SK-N-DZ (cell line): Measurements from ENCODE around the gene RAB29. TPM values are rescaled to one million over a fixed set of nuclear protein-coding genes. Genes with fewer than 3 reads are reported as not detected.
"Not testable (repeated sequence)": the region's sequence is repeated elsewhere in the genome, so short reads cannot be mapped to it uniquely, and the experiment has no call there.

Experiments
- DNase-seq: peaks from one replicate; pipeline ENCODE4 v3.0.0-alpha.2; 2015; ENCODE audit warnings: low spot score
- polyA plus RNA-seq, 2 experiments: library from polyadenylated mRNA; depleted of rRNA; stranded (reverse); fragments of >200 nt; gene quantifications; 2 replicates each; pipeline ENCODE4 v1.2.3, GENCODE V29; 2014

Gene RAB29
- 7.1 and 8.1 TPM in 2 replicates for polyA plus RNA-seq (2014; cell fraction: cytosol; rRNA removed)
- polyA plus RNA-seq (2014; cell fraction: nucleus; rRNA removed): 2.1 and 3.7 TPM in 2 replicates

GRCh38 chr1:205775015-205775716 is at the start of gene RAB29:
TSS of gene RAB29 (minus strand) at chr1:205775482. CDS start at chr1:205774956, 526 bp downstream.
- DNase-seq: peak; percentile 75

GRCh38 chr1:205824180-205824579 is 48.9 kb upstream of the RAB29 start:
- DNase-seq: no peak

GRCh38 chr1:205823260-205823659 is 48.0 kb upstream of the RAB29 start:
- not testable (repeated sequence) for DNase-seq

GRCh38 chr1:205822397-205822796 is 47.1 kb upstream of the RAB29 start:
- DNase-seq: no peak

GRCh38 chr1:205817988-205818387 is 42.7 kb upstream of the RAB29 start:
- no peak for DNase-seq

- no peak for DNase-seq
Observed at GRCh38 chr1:205817364-205817763, 42.1 kb upstream of the RAB29 start.

- no peak for DNase-seq
Observed at GRCh38 chr1:205813755-205814058, 38.4 kb upstream of the RAB29 start.

GRCh38 chr1:205812878-205813754 is 37.8 kb upstream of the RAB29 start, which contains the start of gene SLC41A1:
TSS of gene SLC41A1 (minus strand) at chr1:205813198. CDS start at chr1:205810441, 2,757 bp downstream.
- peak; percentile 86 for DNase-seq

- peak; percentile 50 for DNase-seq
Observed at GRCh38 chr1:205812271-205812877, 37.1 kb upstream of the RAB29 start.

- DNase-seq: no peak
Observed at GRCh38 chr1:205811660-205812059, 36.4 kb upstream of the RAB29 start.

GRCh38 chr1:205810448-205811157 is 35.3 kb upstream of the RAB29 start:
- peak; percentile 12 for DNase-seq

GRCh38 chr1:205809942-205810345 is 34.7 kb upstream of the RAB29 start:
- DNase-seq: no peak

GRCh38 chr1:205809469-205809868 is 34.2 kb upstream of the RAB29 start:
- no peak for DNase-seq

GRCh38 chr1:205805082-205805711 is 29.9 kb upstream of the RAB29 start:
- DNase-seq: no peak

GRCh38 chr1:205804605-205805004 is 29.3 kb upstream of the RAB29 start:
- DNase-seq: no peak

GRCh38 chr1:205803986-205804385 is 28.7 kb upstream of the RAB29 start:
- DNase-seq: no peak

- no peak for DNase-seq
Observed at GRCh38 chr1:205802060-205802459, 26.8 kb upstream of the RAB29 start.

GRCh38 chr1:205800981-205801703 is 25.9 kb upstream of the RAB29 start:
- DNase-seq: no peak

GRCh38 chr1:205800427-205800826 is 25.1 kb upstream of the RAB29 start:
- DNase-seq: no peak

GRCh38 chr1:205798577-205798976 is 23.3 kb upstream of the RAB29 start:
- DNase-seq: no peak
